Lung (tissue), 12 donors: ENCODE data around the gene C20orf202. TPM values are rescaled to one million over a fixed set of nuclear protein-coding genes. Genes with fewer than 3 reads are reported as not detected.

ENCODE experiments used
- ATAC-seq: fragments of 200-7000 bp; cut with Tn5 transposase; one replicate; pipeline ENCODE4 v1.9.1; 2020; ENCODE audit warnings: moderate number of reproducible peaks; ENCODE audit not compliant: insufficient read depth, low FRiP score
- DNase-seq, 3 donors: peaks; one replicate each; pipeline ENCODE4 v3.0.0-alpha.2; 2013 to 2017
- H3K27ac ChIP-seq, 2 donors: one replicate each; pipeline ENCODE4 v1.5.1; 2013; ENCODE audit warnings: mild to moderate bottlenecking in 2 of 2, moderate library complexity in 2 of 2, control low read depth in 1 of 2, inconsistent platforms in 1 of 2, low read depth in 1 of 2, low read length in 1 of 2
- H3K27me3 ChIP-seq, 3 donors: one replicate each; pipeline ENCODE4 v1.5.1; 2013; ENCODE audit warnings: low read length in 2 of 3; ENCODE audit not compliant: control insufficient read depth in 3 of 3, insufficient read depth in 3 of 3
- H3K36me3 ChIP-seq, 4 donors: one replicate each; pipeline ENCODE4 v1.5.1; 2013; ENCODE audit warnings: low read length in 4 of 4, mild to moderate bottlenecking in 1 of 4, moderate library complexity in 1 of 4; ENCODE audit not compliant: control insufficient read depth in 4 of 4, insufficient read depth in 4 of 4
- H3K4me1 ChIP-seq, 5 donors: one replicate each; pipeline ENCODE4 v1.5.1; 2013; ENCODE audit warnings: low read length in 5 of 5, mild to moderate bottlenecking in 2 of 5, moderate library complexity in 1 of 5; ENCODE audit not compliant: control insufficient read depth in 5 of 5, insufficient read depth in 5 of 5
- H3K4me3 ChIP-seq: one replicate; pipeline ENCODE4 v1.5.1; 2013; ENCODE audit warnings: mild to moderate bottlenecking, control low read depth, moderate library complexity
- H3K9ac ChIP-seq, 2 donors: one replicate each; pipeline ENCODE4 v1.5.1; 2013; ENCODE audit warnings: low read length in 2 of 2, control low read depth in 1 of 2; ENCODE audit not compliant: insufficient read depth in 1 of 2
- H3K9me3 ChIP-seq, 4 donors: one replicate each; pipeline ENCODE4 v1.5.1; 2013; ENCODE audit warnings: low read length in 3 of 4, mild to moderate bottlenecking in 1 of 4, moderate library complexity in 1 of 4; ENCODE audit not compliant: control insufficient read depth in 4 of 4, insufficient read depth in 3 of 4
- CTCF ChIP-seq: IDR thresholded peaks from 2 replicates; pipeline ENCODE4 v1.5.1; 2012; ENCODE audit warnings: mild to moderate bottlenecking; ENCODE audit errors: control extremely low read depth, extremely low read depth
- WGBS, 2 donors: extraction: QIAGEN DNeasy Blood & Tissue Kit; methylation state at CpG; one replicate each; pipeline ENCODE4 v1.1.7; 2013; 5-methylcytosine and 5-hydroxymethylcytosine counted together
- polyA plus RNA-seq, 2 donors: library from polyadenylated mRNA; stranded (reverse); fragments of 200-250 nt; gene quantifications; one replicate each; pipeline ENCODE4 v1.2.1, GENCODE V29; 2013
- total RNA-seq, 2 donors: library from RNA; depleted of rRNA in 1 of 2; stranded (reverse); fragments of >200 nt in 1 of 2; gene quantifications; one replicate each; pipeline ENCODE4 v1.2.1, GENCODE V29; 2014 to 2021
- donor health status: control.
- donor health status: control.
- donor health status: Bipolar disorder and iron deficiency.
- donor health status: healthy.
- donor health status: DM: yes; HTN: yes; CAD: no.

The C20orf202 gene
- total and polyA plus RNA-seq, 4 donors: 0.11 to 1.0 (median 0.38) TPM

- no peak for TF ChIP-seq CTCF
- ATAC-seq (peak; percentile 56), DNase-seq (no peak)
- H3K27me3 ChIP-seq: no peaks in the 10 kb centered on the region
- no peaks in the 10 kb centered on the region for H3K9me3 ChIP-seq
- H3K4me3 ChIP-seq: no peak overlapping the region
- peak overlapping the region in 1 of 2 donors; percentile 55 for H3K27ac ChIP-seq
- H3K4me1 ChIP-seq: peaks cover 0 to 48% (median 16%) of the 10 kb centered on the region in 5 donors
- 16 to 51% methylated on average over 5 of the region's 5 CpGs for WGBS, 2 donors
- no peaks in the 10 kb centered on the region for H3K36me3 ChIP-seq
- no peak overlapping the region for H3K9ac ChIP-seq
Observed at GRCh38 chr20:1204113-1204512, 859 bp downstream of the C20orf202 start.

GRCh38 chr20:1204576-1204975 lies 1.3 kb downstream of the C20orf202 start:
- DNase-seq (peak in 2 of 3 donors; percentile 29 to 53), ATAC-seq (no peak)
- Histone ChIP-seq H3K4me3 (no peak overlapping the region), H3K9me3 (no peaks in the 10 kb centered on the region), H3K9ac (no peak overlapping the region), H3K36me3 (no peaks in the 10 kb centered on the region), H3K27me3 (no peaks in the 10 kb centered on the region), H3K4me1 (peaks cover 0 to 44% (median 16%) of the 10 kb centered on the region in 5 donors), H3K27ac (peak overlapping the region in 1 of 2 donors; percentile 55)
- no peak for TF ChIP-seq CTCF
- WGBS, 2 donors: 82 to 88% methylated on average over 2 of the region's 2 CpGs

GRCh38 chr20:1205802-1206201 lies 2.5 kb downstream of the C20orf202 start:
- WGBS, 2 donors: 95 to 97% methylated on average over 8 of the region's 8 CpGs
- no peak for DNase-seq
- peaks cover 0 to 34% (median 12%) of the 10 kb centered on the region in 5 donors for H3K4me1 ChIP-seq
- H3K4me3 ChIP-seq: no peak overlapping the region
- H3K9ac ChIP-seq: no peak overlapping the region
- no peaks in the 10 kb centered on the region for H3K36me3 ChIP-seq
- no peak overlapping the region for H3K27ac ChIP-seq
- H3K9me3 ChIP-seq: no peaks in the 10 kb centered on the region
- no peak for ATAC-seq
- H3K27me3 ChIP-seq: no peaks in the 10 kb centered on the region
- no peak for TF ChIP-seq CTCF
